ENCODE results near the gene ASIC2.

- TF ChIP-seq, protein P1, sequence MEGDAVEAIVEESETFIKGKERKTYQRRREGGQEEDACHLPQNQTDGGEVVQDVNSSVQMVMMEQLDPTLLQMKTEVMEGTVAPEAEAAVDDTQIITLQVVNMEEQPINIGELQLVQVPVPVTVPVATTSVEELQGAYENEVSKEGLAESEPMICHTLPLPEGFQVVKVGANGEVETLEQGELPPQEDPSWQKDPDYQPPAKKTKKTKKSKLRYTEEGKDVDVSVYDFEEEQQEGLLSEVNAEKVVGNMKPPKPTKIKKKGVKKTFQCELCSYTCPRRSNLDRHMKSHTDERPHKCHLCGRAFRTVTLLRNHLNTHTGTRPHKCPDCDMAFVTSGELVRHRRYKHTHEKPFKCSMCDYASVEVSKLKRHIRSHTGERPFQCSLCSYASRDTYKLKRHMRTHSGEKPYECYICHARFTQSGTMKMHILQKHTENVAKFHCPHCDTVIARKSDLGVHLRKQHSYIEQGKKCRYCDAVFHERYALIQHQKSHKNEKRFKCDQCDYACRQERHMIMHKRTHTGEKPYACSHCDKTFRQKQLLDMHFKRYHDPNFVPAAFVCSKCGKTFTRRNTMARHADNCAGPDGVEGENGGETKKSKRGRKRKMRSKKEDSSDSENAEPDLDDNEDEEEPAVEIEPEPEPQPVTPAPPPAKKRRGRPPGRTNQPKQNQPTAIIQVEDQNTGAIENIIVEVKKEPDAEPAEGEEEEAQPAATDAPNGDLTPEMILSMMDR (IDR thresholded peaks at IDR 0.05) = no peak
- no peak for TF ChIP-seq POLR2A (IDR thresholded peaks at IDR 0.05)
Measured at GRCh38 chr17:33017366-33017765, 275.7 kb downstream of the ASIC2 start.

Data from vagina (tissue), 2 donors.